K562 (cell line): Measurements from ENCODE around the gene TSSK2. TPM values are rescaled to one million over a fixed set of nuclear protein-coding genes. Genes with fewer than 3 reads are reported as not detected.

ENCODE experiments used
- BMI1 ChIP-seq: fragments of 150-350 bp; IDR thresholded peaks from 2 replicates; pipeline ENCODE4 v1.6.1; 2014; ENCODE audit warnings: low read length
- CREB1 ChIP-seq, 2 experiments: sonication (generic) in 1 of 2; formaldehyde crosslinking in 1 of 2; IDR thresholded peaks; 2 replicates each; pipeline versions ENCODE4 v1.6.1 to v1.8.0; 2012 to 2022; ENCODE audit warnings: inconsistent platforms in 1 of 2, mild to moderate bottlenecking in 1 of 2, missing genetic modification reagents in 1 of 2, moderate library complexity in 1 of 2
- ETS2 ChIP-seq: IDR thresholded peaks from 2 replicates; pipeline ENCODE4 v1.6.1; 2016; ENCODE audit warnings: borderline replicate concordance, missing genetic modification characterization, mild to moderate bottlenecking, moderate library complexity, missing compliant biosample characterization; ENCODE audit not compliant: poor library complexity, severe bottlenecking
- ETV5 ChIP-seq: sonication (generic); formaldehyde crosslinking; IDR thresholded peaks from 2 replicates; pipeline ENCODE4 v1.4.0; 2020; ENCODE audit warnings: low read depth, mild to moderate bottlenecking, missing genetic modification reagents
- HNRNPK ChIP-seq: fragments of 200-400 bp; formaldehyde crosslinking; IDR thresholded peaks from one replicate; pipeline ENCODE4 v1.6.1; 2018; ENCODE audit warnings: mild to moderate bottlenecking, low read depth, low read length; ENCODE audit not compliant: poor library complexity, severe bottlenecking
- MAFK ChIP-seq: IDR thresholded peaks from 2 replicates; pipeline ENCODE4 v1.6.1; 2011; ENCODE audit warnings: low read length, improper control_type of control experiment
- NUFIP1 ChIP-seq: fragments of 450-650 bp; IDR thresholded peaks from 2 replicates; pipeline ENCODE4 v1.6.1; 2018; ENCODE audit not compliant: partially characterized antibody
- POU5F1 ChIP-seq: fragments of 150-350 bp; IDR thresholded peaks from 2 replicates; pipeline ENCODE4 v1.6.1; 2014; ENCODE audit warnings: borderline replicate concordance, low read length, low read depth, mild to moderate bottlenecking; ENCODE audit not compliant: partially characterized antibody
- PYGO2 ChIP-seq: fragments of 450-650 bp; IDR thresholded peaks from 2 replicates; pipeline ENCODE4 v1.6.1; 2016; ENCODE audit warnings: mild to moderate bottlenecking, missing genetic modification characterization, moderate library complexity, missing compliant biosample characterization
- SMAD3 ChIP-seq: fragments of 450-650 bp; formaldehyde crosslinking; conservative IDR thresholded peaks from 2 replicates; pipeline ENCODE4 v1.4.0; 2020; ENCODE audit warnings: mild to moderate bottlenecking
- polyA plus RNA-seq, 8 experiments: library from polyadenylated mRNA; depleted of rRNA in 4 of 8; stranded (reverse) in 5 of 8; unstranded in 3 of 8; fragments of >200 nt; fragmentation: Nextera tagmentation in 2 of 8; fragmentation: Illumina TruSeq in 1 of 8; extraction: Ambion mirVana in 2 of 8; extraction: Trizol in 1 of 8; gene quantifications; 2 replicates each; pipeline versions ENCODE4 v1.2.1 to v1.2.3, GENCODE V29; 2011 to 2014; ENCODE audit warnings: inconsistent platforms in 1 of 8, missing spikeins in 1 of 8
- total RNA-seq, 7 experiments: library from RNA; depleted of rRNA in 6 of 7; stranded (reverse); fragments of >200 nt in 6 of 7; fragmentation: Illumina TruSeq in 2 of 7; extraction: Trizol in 2 of 7; gene quantifications; 2 replicates each; pipeline versions ENCODE4 v1.2.1 to v1.2.3, GENCODE V29; 2011 to 2021; ENCODE audit warnings: low replicate concordance in 1 of 7
- TF ChIP-seq, protein P1 (sequence below): fragments of 250-450 bp; sonication (Bioruptor Pico); IDR thresholded peaks from 2 replicates; pipeline ENCODE4 v1.4.0; 2020
- TF ChIP-seq, protein P2 (sequence below), 2 experiments: fragments of 150-350 bp in 1 of 2; IDR thresholded peaks; 2 replicates each; pipeline ENCODE4 v1.6.1; 2012 to 2016; ENCODE audit warnings: low read depth in 2 of 2, low read length in 2 of 2, mild to moderate bottlenecking in 1 of 2, moderate library complexity in 1 of 2
- TF ChIP-seq, protein P3 (sequence below): fragments of 450-650 bp; formaldehyde crosslinking; IDR thresholded peaks from 2 replicates; pipeline ENCODE4 v1.4.0; 2022; ENCODE audit warnings: missing genetic modification characterization
- TF ChIP-seq, protein P4 (sequence below): fragments of 450-650 bp; formaldehyde crosslinking; IDR thresholded peaks from 2 replicates; pipeline ENCODE4 v1.4.0; 2022; ENCODE audit warnings: missing genetic modification characterization

Gene TSSK2
- total and polyA plus RNA-seq, 9 of the 15 experiments (the other 6 are each of a cell fraction or from before 2014, with no cell fraction given), result 0.04 TPM; not detected in 8

DNA sequence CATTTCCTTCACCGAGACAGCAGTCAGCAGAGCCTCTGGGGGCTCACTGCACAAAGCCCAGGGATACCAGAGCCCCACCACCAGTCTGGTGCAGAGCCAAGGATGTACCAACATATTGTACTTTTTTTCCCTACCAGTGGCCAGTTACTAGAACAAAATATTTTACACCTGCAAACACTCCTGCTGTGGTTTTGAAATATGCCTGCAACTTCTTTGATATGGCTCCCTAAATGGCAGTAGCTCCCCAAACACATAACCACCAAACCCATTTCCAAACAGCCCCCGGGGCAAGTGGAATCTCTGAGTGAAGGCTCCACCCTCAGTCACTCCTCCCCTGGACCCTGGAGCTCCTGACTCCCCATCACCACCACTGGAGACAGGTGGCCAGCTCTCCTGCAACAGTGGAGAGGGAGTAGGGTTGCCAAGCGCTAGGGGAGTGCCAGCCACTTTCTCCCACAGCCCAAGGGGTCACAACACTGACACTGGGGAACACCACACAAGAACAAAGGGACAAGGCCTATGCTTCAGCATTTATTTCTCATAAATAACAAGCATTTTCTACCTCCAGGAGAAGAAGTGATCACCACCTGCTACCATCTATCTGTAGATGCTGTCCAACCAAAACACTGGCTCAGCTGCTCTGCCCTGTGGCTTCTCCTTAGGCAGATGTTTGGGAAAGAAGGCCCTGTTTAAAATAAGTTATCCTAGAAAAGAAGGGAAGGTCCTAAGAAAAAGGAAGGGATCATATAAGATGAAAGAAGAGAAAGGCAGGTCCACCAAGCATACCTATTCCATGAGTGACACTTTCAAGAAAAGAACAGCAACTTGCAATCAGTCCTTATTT, 24.0 kb upstream of the TSSK2 start (continued):
- TF ChIP-seq, protein P1, sequence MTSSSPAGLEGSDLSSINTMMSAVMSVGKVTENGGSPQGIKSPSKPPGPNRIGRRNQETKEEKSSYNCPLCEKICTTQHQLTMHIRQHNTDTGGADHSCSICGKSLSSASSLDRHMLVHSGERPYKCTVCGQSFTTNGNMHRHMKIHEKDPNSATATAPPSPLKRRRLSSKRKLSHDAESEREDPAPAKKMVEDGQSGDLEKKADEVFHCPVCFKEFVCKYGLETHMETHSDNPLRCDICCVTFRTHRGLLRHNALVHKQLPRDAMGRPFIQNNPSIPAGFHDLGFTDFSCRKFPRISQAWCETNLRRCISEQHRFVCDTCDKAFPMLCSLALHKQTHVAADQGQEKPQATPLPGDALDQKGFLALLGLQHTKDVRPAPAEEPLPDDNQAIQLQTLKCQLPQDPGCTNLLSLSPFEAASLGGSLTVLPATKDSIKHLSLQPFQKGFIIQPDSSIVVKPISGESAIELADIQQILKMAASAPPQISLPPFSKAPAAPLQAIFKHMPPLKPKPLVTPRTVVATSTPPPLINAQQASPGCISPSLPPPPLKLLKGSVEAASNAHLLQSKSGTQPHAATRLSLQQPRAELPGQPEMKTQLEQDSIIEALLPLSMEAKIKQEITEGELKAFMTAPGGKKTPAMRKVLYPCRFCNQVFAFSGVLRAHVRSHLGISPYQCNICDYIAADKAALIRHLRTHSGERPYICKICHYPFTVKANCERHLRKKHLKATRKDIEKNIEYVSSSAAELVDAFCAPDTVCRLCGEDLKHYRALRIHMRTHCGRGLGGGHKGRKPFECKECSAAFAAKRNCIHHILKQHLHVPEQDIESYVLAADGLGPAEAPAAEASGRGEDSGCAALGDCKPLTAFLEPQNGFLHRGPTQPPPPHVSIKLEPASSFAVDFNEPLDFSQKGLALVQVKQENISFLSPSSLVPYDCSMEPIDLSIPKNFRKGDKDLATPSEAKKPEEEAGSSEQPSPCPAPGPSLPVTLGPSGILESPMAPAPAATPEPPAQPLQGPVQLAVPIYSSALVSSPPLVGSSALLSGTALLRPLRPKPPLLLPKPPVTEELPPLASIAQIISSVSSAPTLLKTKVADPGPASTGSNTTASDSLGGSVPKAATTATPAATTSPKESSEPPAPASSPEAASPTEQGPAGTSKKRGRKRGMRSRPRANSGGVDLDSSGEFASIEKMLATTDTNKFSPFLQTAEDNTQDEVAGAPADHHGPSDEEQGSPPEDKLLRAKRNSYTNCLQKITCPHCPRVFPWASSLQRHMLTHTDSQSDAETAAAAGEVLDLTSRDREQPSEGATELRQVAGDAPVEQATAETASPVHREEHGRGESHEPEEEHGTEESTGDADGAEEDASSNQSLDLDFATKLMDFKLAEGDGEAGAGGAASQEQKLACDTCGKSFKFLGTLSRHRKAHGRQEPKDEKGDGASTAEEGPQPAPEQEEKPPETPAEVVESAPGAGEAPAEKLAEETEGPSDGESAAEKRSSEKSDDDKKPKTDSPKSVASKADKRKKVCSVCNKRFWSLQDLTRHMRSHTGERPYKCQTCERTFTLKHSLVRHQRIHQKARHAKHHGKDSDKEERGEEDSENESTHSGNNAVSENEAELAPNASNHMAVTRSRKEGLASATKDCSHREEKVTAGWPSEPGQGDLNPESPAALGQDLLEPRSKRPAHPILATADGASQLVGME (CRISPR knock-in tag), result 0 out of 2 replicates have a peak, but pooled peaks have one; percentile 51
- TF ChIP-seq, protein P2, sequence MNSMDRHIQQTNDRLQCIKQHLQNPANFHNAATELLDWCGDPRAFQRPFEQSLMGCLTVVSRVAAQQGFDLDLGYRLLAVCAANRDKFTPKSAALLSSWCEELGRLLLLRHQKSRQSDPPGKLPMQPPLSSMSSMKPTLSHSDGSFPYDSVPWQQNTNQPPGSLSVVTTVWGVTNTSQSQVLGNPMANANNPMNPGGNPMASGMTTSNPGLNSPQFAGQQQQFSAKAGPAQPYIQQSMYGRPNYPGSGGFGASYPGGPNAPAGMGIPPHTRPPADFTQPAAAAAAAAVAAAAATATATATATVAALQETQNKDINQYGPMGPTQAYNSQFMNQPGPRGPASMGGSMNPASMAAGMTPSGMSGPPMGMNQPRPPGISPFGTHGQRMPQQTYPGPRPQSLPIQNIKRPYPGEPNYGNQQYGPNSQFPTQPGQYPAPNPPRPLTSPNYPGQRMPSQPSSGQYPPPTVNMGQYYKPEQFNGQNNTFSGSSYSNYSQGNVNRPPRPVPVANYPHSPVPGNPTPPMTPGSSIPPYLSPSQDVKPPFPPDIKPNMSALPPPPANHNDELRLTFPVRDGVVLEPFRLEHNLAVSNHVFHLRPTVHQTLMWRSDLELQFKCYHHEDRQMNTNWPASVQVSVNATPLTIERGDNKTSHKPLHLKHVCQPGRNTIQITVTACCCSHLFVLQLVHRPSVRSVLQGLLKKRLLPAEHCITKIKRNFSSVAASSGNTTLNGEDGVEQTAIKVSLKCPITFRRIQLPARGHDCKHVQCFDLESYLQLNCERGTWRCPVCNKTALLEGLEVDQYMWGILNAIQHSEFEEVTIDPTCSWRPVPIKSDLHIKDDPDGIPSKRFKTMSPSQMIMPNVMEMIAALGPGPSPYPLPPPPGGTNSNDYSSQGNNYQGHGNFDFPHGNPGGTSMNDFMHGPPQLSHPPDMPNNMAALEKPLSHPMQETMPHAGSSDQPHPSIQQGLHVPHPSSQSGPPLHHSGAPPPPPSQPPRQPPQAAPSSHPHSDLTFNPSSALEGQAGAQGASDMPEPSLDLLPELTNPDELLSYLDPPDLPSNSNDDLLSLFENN (IDR thresholded peaks at IDR 0.05; ENCODE audit: low read depth in 2 of 2, low read length in 2 of 2), result no peak
- TF ChIP-seq ETS2 (tag), result no peak
- TF ChIP-seq ETV5 (CRISPR knock-in tag), result no peak
- no peak for TF ChIP-seq MAFK
- no peak for TF ChIP-seq SMAD3 (CRISPR knock-in tag)
- TF ChIP-seq, protein P3, sequence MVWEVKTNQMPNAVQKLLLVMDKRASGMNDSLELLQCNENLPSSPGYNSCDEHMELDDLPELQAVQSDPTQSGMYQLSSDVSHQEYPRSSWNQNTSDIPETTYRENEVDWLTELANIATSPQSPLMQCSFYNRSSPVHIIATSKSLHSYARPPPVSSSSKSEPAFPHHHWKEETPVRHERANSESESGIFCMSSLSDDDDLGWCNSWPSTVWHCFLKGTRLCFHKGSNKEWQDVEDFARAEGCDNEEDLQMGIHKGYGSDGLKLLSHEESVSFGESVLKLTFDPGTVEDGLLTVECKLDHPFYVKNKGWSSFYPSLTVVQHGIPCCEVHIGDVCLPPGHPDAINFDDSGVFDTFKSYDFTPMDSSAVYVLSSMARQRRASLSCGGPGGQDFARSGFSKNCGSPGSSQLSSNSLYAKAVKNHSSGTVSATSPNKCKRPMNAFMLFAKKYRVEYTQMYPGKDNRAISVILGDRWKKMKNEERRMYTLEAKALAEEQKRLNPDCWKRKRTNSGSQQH, result 0 out of 2 replicates have a peak, but pooled peaks have one; percentile 58
- no peak for TF ChIP-seq BMI1
- TF ChIP-seq PYGO2, result no peak
- no peak for TF ChIP-seq POU5F1
- TF ChIP-seq, protein P4, sequence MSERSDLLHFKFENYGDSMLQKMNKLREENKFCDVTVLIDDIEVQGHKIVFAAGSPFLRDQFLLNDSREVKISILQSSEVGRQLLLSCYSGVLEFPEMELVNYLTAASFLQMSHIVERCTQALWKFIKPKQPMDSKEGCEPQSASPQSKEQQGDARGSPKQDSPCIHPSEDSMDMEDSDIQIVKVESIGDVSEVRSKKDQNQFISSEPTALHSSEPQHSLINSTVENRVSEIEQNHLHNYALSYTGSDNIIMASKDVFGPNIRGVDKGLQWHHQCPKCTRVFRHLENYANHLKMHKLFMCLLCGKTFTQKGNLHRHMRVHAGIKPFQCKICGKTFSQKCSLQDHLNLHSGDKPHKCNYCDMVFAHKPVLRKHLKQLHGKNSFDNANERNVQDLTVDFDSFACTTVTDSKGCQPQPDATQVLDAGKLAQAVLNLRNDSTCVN (CRISPR knock-in tag), result peak; percentile 60; the same call in 1 of the 2 replicates
- no peak for TF ChIP-seq HNRNPK
- no peak for TF ChIP-seq NUFIP1
- no peak for TF ChIP-seq CREB1 (IDR thresholded peaks at IDR 0.05)
- no peak for TF ChIP-seq CREB1 (CRISPR knock-in tag; IDR thresholded peaks at IDR 0.05)
